IMR-90 (cell line): ENCODE data around the gene PNPLA5. TPM values are rescaled to one million over a fixed set of nuclear protein-coding genes. Genes with fewer than 3 reads are reported as not detected.

Experiments used
- ATAC-seq: fragments of 200-7000 bp; cut with Tn5 transposase; 2 replicates; pipeline ENCODE4 v1.9.1; 2020; ENCODE audit warnings: low read depth, mild to moderate bottlenecking, moderate library complexity
- BruUV-seq: library from RNA; stranded (reverse); fragments of 400-500 nt; replicated peaks from 2 replicates; lab custom pipeline; 2021; lab: Mats Ljungman, UMichigan
- CTCF ChIA-PET: fragments of 300-600 bp; formaldehyde crosslinking; extraction: SDS; loops from one replicate; lab custom pipeline; 2021; ENCODE audit warnings: antibody characterized with exemption; lab: Yijun Ruan, JAX
- POLR2A ChIA-PET: fragments of 300-600 bp; sonication (Branson Sonifier 250); formaldehyde crosslinking; loops from one replicate; lab custom pipeline; 2022; ENCODE audit warnings: antibody characterized with exemption; ENCODE audit not compliant: unreplicated experiment; lab: Charles Lee
- DNase-seq: peaks from one replicate; pipeline ENCODE4 v3.0.0; 2013
- H2AFZ ChIP-seq: replicated peaks from 2 replicates; pipeline ENCODE3; 2013; ENCODE audit warnings: low read length, mild to moderate bottlenecking; ENCODE audit not compliant: poor library complexity
- H2AK5ac ChIP-seq: 2 replicates; pipeline ENCODE4 v1.6.1; 2013; ENCODE audit warnings: low read depth, low read length, inconsistent platforms
- H2AK9ac ChIP-seq: replicated peaks from 2 replicates; pipeline ENCODE3; 2013; ENCODE audit warnings: mild to moderate bottlenecking, low read depth, low read length, moderate library complexity; ENCODE audit not compliant: poor library complexity
- H2BK120ac ChIP-seq: 2 replicates; pipeline ENCODE4 v1.6.1; 2013; ENCODE audit warnings: low read depth, low read length, inconsistent platforms
- H2BK15ac ChIP-seq: 3 replicates; pipeline ENCODE4 v1.6.1; 2013; ENCODE audit warnings: low read depth, low read length, inconsistent platforms
- H2BK20ac ChIP-seq: 2 replicates; pipeline ENCODE4 v1.6.1; 2013; ENCODE audit warnings: low read depth, mild to moderate bottlenecking, inconsistent platforms, low read length, moderate library complexity
- H2BK5ac ChIP-seq: 2 replicates; pipeline ENCODE4 v1.6.1; 2013; ENCODE audit warnings: mild to moderate bottlenecking, low read depth, low read length, inconsistent platforms; ENCODE audit not compliant: poor library complexity, severe bottlenecking
- H3K14ac ChIP-seq: replicated peaks from 2 replicates; pipeline ENCODE4 v1.6.1; 2013; ENCODE audit warnings: low read depth, low read length, inconsistent platforms
- H3K18ac ChIP-seq: 2 replicates; pipeline ENCODE4 v1.6.1; 2013; ENCODE audit warnings: low read depth, low read length, control low read depth
- H3K23ac ChIP-seq: 2 replicates; pipeline ENCODE4 v1.6.1; 2013; ENCODE audit warnings: low read depth, low read length, inconsistent platforms
- H3K27ac ChIP-seq: 2 replicates; pipeline ENCODE4 v1.5.1; 2013; ENCODE audit warnings: mild to moderate bottlenecking, control low read depth, low read length; ENCODE audit not compliant: insufficient read depth
- H3K27me3 ChIP-seq: 2 replicates; pipeline ENCODE4 v1.6.1; 2013; ENCODE audit warnings: low read length; ENCODE audit not compliant: control insufficient read depth, insufficient read depth
- H3K36me3 ChIP-seq: 2 replicates; pipeline ENCODE4 v1.6.1; 2013; ENCODE audit warnings: low read length, mixed read lengths; ENCODE audit not compliant: control insufficient read depth, insufficient read depth
- H3K4ac ChIP-seq: 2 replicates; pipeline ENCODE4 v1.6.1; 2013; ENCODE audit warnings: low read depth, low read length, inconsistent platforms
- H3K4me1 ChIP-seq: 2 replicates; pipeline ENCODE4 v1.6.1; 2013; ENCODE audit warnings: low read length, mixed read lengths; ENCODE audit not compliant: control insufficient read depth, insufficient read depth
- H3K4me2 ChIP-seq: 2 replicates; pipeline ENCODE4 v1.6.1; 2013; ENCODE audit warnings: low read depth, mild to moderate bottlenecking, control low read depth, low read length, moderate library complexity
- H3K4me3 ChIP-seq: 2 replicates; pipeline ENCODE4 v1.5.1; 2013; ENCODE audit warnings: low read depth, mild to moderate bottlenecking, control low read depth, low read length, moderate library complexity; ENCODE audit not compliant: insufficient read depth
- H3K56ac ChIP-seq: 2 replicates; pipeline ENCODE4 v1.6.1; 2013; ENCODE audit warnings: low read length, inconsistent platforms; ENCODE audit not compliant: insufficient read depth; ENCODE audit errors: extremely low read depth
- H3K79me1 ChIP-seq, 2 experiments: 2 replicates each; pipeline ENCODE4 v1.6.1; 2013; ENCODE audit warnings: low read length in 2 of 2, inconsistent platforms in 1 of 2, low read depth in 1 of 2
- H3K9ac ChIP-seq: 2 replicates; pipeline ENCODE4 v1.6.1; 2013; ENCODE audit warnings: low read depth, low read length, control low read depth
- H3K9me1 ChIP-seq: 2 replicates; pipeline ENCODE4 v1.6.1; 2013; ENCODE audit warnings: low read length, inconsistent platforms; ENCODE audit not compliant: insufficient read depth
- H3K9me3 ChIP-seq: 2 replicates; pipeline ENCODE4 v1.6.1; 2013; ENCODE audit warnings: low read length; ENCODE audit not compliant: control insufficient read depth, insufficient read depth
- H4K20me1 ChIP-seq: 2 replicates; pipeline ENCODE4 v1.6.1; 2013; ENCODE audit warnings: low read length, inconsistent platforms; ENCODE audit not compliant: insufficient read depth
- H4K5ac ChIP-seq: 2 replicates; pipeline ENCODE4 v1.6.1; 2013; ENCODE audit warnings: mild to moderate bottlenecking, low read depth, low read length, control low read depth
- H4K8ac ChIP-seq, 2 experiments: 2 replicates each; pipeline ENCODE4 v1.6.1; 2013; ENCODE audit warnings: low read depth in 2 of 2, low read length in 2 of 2, control low read depth in 1 of 2, inconsistent platforms in 1 of 2
- H4K91ac ChIP-seq: 2 replicates; pipeline ENCODE4 v1.6.1; 2013; ENCODE audit warnings: low read depth, low read length, inconsistent platforms; ENCODE audit not compliant: insufficient read depth
- BHLHE40 ChIP-seq: fragments of 150-350 bp; IDR thresholded peaks from 2 replicates; pipeline ENCODE4 v1.6.1; 2016; ENCODE audit warnings: mild to moderate bottlenecking, low read depth, low read length
- FOS ChIP-seq: fragments of 150-350 bp; IDR thresholded peaks from 2 replicates; pipeline ENCODE4 v1.6.1; 2016; ENCODE audit warnings: low read depth, low read length
- POLR2A ChIP-seq: IDR thresholded peaks from 2 replicates; pipeline ENCODE4 v1.6.1; 2012; ENCODE audit warnings: mild to moderate bottlenecking, low read depth, low read length
- RAD21 ChIP-seq: IDR thresholded peaks from 2 replicates; pipeline ENCODE4 v1.6.1; 2012; ENCODE audit warnings: low read length, improper control_type of control experiment
- RFX5 ChIP-seq: IDR thresholded peaks from 2 replicates; pipeline ENCODE4 v1.8.0; 2012; ENCODE audit warnings: low read depth, mild to moderate bottlenecking, low read length, moderate library complexity
- WGBS, 2 experiments: methylation state at CpG; one replicate each; pipeline versions ENCODE4 v1.1.5 to v1.1.7; 2013; ENCODE audit warnings: missing lambda C conversion rate in 2 of 2; ENCODE audit not compliant: insufficient read length in 1 of 2; ENCODE audit errors: extremely low coverage in 2 of 2; 5-methylcytosine and 5-hydroxymethylcytosine counted together
- dilution Hi-C: fragments of 300-500 bp; cut with HindIII; formaldehyde crosslinking; loops from one replicate; pipeline ENCODE4 v1.14.3; 2018; ENCODE audit warnings: low sequenced_read_pairs; ENCODE audit not compliant: unreplicated experiment
- in situ Hi-C: fragments of 300-500 bp; cut with MboI; formaldehyde crosslinking; loops from 3 replicates; pipeline ENCODE4 v1.14.3; 2019; ENCODE audit warnings: low sequenced_read_pairs, inconsistent platforms, mixed read lengths
- intact Hi-C: fragments of 100-400 bp; cut with micrococcal nuclease; formaldehyde crosslinking; loops from 2 replicates; pipeline ENCODE4 v1.10.0; 2022
- polyA plus RNA-seq, 3 experiments: library from polyadenylated mRNA; depleted of rRNA; stranded (reverse); fragments of >200 nt; gene quantifications; 2 replicates each; pipeline ENCODE4 v1.2.3, GENCODE V29; 2012; ENCODE audit warnings: low replicate concordance in 1 of 3
- total RNA-seq: library from RNA; depleted of rRNA; stranded (reverse); fragments of >200 nt; gene quantifications from 2 replicates; pipeline ENCODE4 v1.2.3, GENCODE V29; 2012
- TF ChIP-seq, protein P1 (sequence below): fragments of 150-350 bp; IDR thresholded peaks from 2 replicates; pipeline ENCODE4 v1.6.1; 2016; ENCODE audit warnings: low read depth, mild to moderate bottlenecking, low read length, moderate library complexity, borderline replicate concordance

PNPLA5 gene
- total and polyA plus RNA-seq, 2 of the 4 experiments (the other 2 are of a cell fraction), result 0.18 to 0.44 TPM

DNA sequence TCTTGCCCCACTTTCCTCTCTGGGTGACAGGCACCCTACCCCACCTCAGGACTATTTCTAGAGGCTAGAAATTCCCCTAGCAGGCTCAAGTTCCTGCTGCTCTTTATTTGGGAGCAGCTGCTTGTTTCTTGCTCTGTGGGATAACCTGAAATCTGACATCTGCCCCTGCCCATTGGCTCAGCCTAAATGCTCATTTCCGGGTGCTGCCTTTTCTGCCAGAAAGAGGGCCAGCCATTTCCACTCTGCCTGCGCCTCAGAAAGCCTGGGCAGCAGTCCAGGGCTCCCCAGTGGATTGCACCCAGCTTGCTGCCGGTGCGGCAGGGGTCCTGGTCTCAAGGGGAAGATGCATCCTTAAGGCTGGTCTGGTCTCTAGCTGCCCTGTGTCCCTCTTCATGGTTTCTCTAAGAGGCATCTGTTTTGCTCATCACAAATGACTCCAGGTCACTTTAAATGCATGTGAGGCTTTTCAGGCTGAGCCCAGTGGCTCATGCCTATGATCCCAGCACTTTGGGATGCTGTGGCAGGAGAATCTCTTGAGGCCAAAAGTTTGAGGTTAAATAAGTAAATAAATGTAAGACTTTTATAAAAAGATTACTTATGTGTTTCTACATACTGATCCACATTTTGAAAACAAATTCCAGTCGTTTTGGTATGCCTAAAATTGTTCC, 10.3 kb upstream of the PNPLA5 start:
- in situ Hi-C loops (no loop called here), intact Hi-C loops (loop anchor here (5.0 to 10.0 kb wide), 2 partner anchors 45 to 627 kb away; no protein-coding TSS in a partner anchor), dilution Hi-C loops (no loop called here)
- Histone ChIP-seq H3K14ac (peak overlapping the region; percentile 82; the same call in 1 of the 2 replicates), H2BK5ac (peak overlapping the region; percentile 82), H3K18ac (peak overlapping the region; percentile 64), H2AFZ (peak overlapping the region; percentile 85), H4K8ac (peak overlapping the region; percentile 58 to 66; a peak in 3 of 4 replicates), H2BK120ac (peak overlapping the region; percentile 94), H2BK20ac (peak overlapping the region; percentile 86), H4K5ac (peak overlapping the region; percentile 75), H3K27me3 (no peaks in the 10 kb centered on the region), H3K4me2 (peak overlapping the region; percentile 70), H3K36me3 (no peaks in the 10 kb centered on the region), H3K4me3 (no peak overlapping the region), H3K27ac (peak overlapping the region; percentile 89), H3K4me1 (peaks cover 41% of the 10 kb centered on the region), H4K20me1 (peaks cover 5% of the 10 kb centered on the region; the same call in 1 of the 2 replicates), H3K9me3 (no peaks in the 10 kb centered on the region), H3K9ac (no peak overlapping the region; the same call in 1 of the 2 replicates), H2AK5ac (peak overlapping the region; percentile 97; the same call in 1 of the 2 replicates), H2AK9ac (peak overlapping the region; percentile 83), H3K4ac (peak overlapping the region; percentile 78), H2BK15ac (peak overlapping the region; percentile 95; the same call in 2 of the 3 replicates), H3K79me1 (no peaks in the 10 kb centered on the region), H3K9me1 (peaks cover 19% of the 10 kb centered on the region), H4K91ac (peak overlapping the region; percentile 89), H3K56ac (peak overlapping the region; percentile 26; the same call in 1 of the 2 replicates), H3K23ac (no peak overlapping the region)
- POLR2A ChIA-PET, result no interaction called here
- DNase-seq (peak; percentile 97), ATAC-seq (peak; percentile 86)
- BruUV-seq, result no TSS peak
- TF ChIP-seq RAD21 (no peak), POLR2A (no peak), FOS (peak; percentile 86; the same call in 1 of the 2 replicates), BHLHE40 (peak; percentile 75), RFX5 (no peak)
- TF ChIP-seq, protein P1, sequence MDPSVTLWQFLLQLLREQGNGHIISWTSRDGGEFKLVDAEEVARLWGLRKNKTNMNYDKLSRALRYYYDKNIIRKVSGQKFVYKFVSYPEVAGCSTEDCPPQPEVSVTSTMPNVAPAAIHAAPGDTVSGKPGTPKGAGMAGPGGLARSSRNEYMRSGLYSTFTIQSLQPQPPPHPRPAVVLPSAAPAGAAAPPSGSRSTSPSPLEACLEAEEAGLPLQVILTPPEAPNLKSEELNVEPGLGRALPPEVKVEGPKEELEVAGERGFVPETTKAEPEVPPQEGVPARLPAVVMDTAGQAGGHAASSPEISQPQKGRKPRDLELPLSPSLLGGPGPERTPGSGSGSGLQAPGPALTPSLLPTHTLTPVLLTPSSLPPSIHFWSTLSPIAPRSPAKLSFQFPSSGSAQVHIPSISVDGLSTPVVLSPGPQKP, result no peak
- WGBS, 2 experiments, result 20% methylated on average over 1 of the region's 5 CpGs; no CpG with 5 or more reads in 1 of the 2 experiments
- CTCF ChIA-PET, result no interaction called here
